22Rv1 (cell line): Measurements from ENCODE around the gene ZNF219.

Experiments used
- CTCF ChIP-seq: fragments of 450-650 bp; IDR thresholded peaks from 2 replicates; pipeline ENCODE4 v1.5.1; 2017; ENCODE audit warnings: mild to moderate bottlenecking
- ZFX ChIP-seq: fragments of 450-650 bp; IDR thresholded peaks from 2 replicates; pipeline ENCODE4 v1.6.1; 2017; ENCODE audit warnings: antibody characterized with exemption, borderline replicate concordance

DNA sequence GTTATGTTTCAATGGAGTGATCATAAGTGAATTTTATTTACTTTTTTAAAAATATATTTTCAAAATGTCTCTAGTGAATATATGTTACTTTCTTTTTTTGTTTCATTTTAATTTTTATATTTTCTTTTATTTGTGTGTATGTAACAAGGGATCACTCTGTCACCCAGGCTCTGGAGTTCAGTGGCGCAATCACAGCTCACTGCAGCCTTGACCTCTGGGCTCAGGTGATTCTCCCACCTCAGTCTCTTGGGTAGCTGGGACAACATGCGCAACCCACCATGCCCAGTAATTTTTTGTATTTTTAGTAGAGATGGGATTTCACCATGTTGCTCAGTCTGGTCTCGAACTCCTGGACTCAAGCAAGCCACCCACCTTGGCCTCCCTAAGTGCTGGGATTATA is 20.5 kb upstream of the ZNF219 start:
- TF ChIP-seq CTCF (no peak), ZFX (no peak)
